H1 (cell line): ENCODE data around the gene NXN. TPM values are rescaled to one million over a fixed set of nuclear protein-coding genes. Genes with fewer than 3 reads are reported as not detected.

Experiments used
- BRCA1 ChIP-seq: IDR thresholded peaks from 2 replicates; pipeline ENCODE4 v1.6.1; 2012; ENCODE audit warnings: low read depth, low read length, improper control_type of control experiment
- JUN ChIP-seq: IDR thresholded peaks from 2 replicates; pipeline ENCODE4 v1.6.1; 2011; ENCODE audit warnings: low read depth, mild to moderate bottlenecking, improper control_type of control experiment, low read length
- POLR2A ChIP-seq, 2 experiments: IDR thresholded peaks; 1 replicate in 1 of 2; 2 replicates in 1 of 2; pipeline ENCODE4 v1.6.1; 2011; ENCODE audit warnings: low read depth in 2 of 2, low read length in 2 of 2, mild to moderate bottlenecking in 2 of 2; ENCODE audit errors: control extremely low read depth in 1 of 2
- USF2 ChIP-seq: IDR thresholded peaks from 2 replicates; pipeline ENCODE4 v1.6.1; 2011; ENCODE audit warnings: low read length, improper control_type of control experiment
- polyA plus RNA-seq, 7 experiments: library from polyadenylated mRNA; depleted of rRNA in 3 of 7; stranded (reverse) in 5 of 7; unstranded in 2 of 7; fragments of >200 nt in 5 of 7; fragments of 200-250 nt in 2 of 7; gene quantifications; 1 replicate in 5 of 7; 2 replicates in 1 of 7; 4 replicates in 1 of 7; pipeline versions ENCODE4 v1.2.1 to v1.2.3, GENCODE V29; 2011 to 2013; ENCODE audit warnings: missing spikeins in 2 of 7, mixed read lengths in 2 of 7
- total RNA-seq: library from RNA; stranded (reverse); fragmentation: NEBNext Ultra II Directional; extraction: Animal tissue kit (Norgen Biotek cat#: 25700); gene quantifications from 2 replicates; pipeline ENCODE4 v1.2.1, GENCODE V29; 2021

NXN gene
- total and polyA plus RNA-seq, 2 of the 8 experiments (the other 6 are each of a cell fraction or from before 2014, with no cell fraction given) = 94.1 to 107 TPM

- TF ChIP-seq USF2 = no peak
- TF ChIP-seq BRCA1 = no peak
- TF ChIP-seq POLR2A (IDR thresholded peaks at IDR 0.05; ENCODE audit: control extremely low read depth in 1 of 2, low read depth in 2 of 2, low read length in 2 of 2) = no peak
- TF ChIP-seq JUN = no peak
Observed at GRCh38 chr17:914561-914960, 65.0 kb downstream of the NXN start (continued).
